HG02678 (cell line): ENCODE results near the gene SPDYE4.

Experiments used
- ATAC-seq: cut with Tn5 transposase; IDR thresholded peaks from one replicate; pipeline ENCODE4 v1.9.1; 2021; ENCODE audit warnings: mild to moderate bottlenecking, moderate library complexity; ENCODE audit not compliant: unreplicated experiment

The SPDYE4 gene

GRCh38 chr17:8713878-8714277 is 44.5 kb downstream of the SPDYE4 start:
- ATAC-seq: no peak

- ATAC-seq: no peak
These were observed 45.0 kb downstream of the SPDYE4 start for GRCh38 chr17:8713315-8713714.

- ATAC-seq: no peak
These were observed 45.6 kb downstream of the SPDYE4 start for GRCh38 chr17:8712698-8713097.

GRCh38 chr17:8711291-8711690 is 47.1 kb downstream of the SPDYE4 start:
- ATAC-seq: no peak

GRCh38 chr17:8710813-8711212 is 47.5 kb downstream of the SPDYE4 start:
- no peak for ATAC-seq

- no peak for ATAC-seq
These were observed 49.3 kb downstream of the SPDYE4 start for GRCh38 chr17:8709006-8709405.

- no peak for ATAC-seq
These were observed 50.3 kb downstream of the SPDYE4 start for GRCh38 chr17:8708025-8708461.

GRCh38 chr17:8707332-8708024 is 50.9 kb downstream of the SPDYE4 start:
- no peak for ATAC-seq

GRCh38 chr17:8706431-8706830 is 51.9 kb downstream of the SPDYE4 start:
- ATAC-seq: no peak

- no peak for ATAC-seq
These were observed 52.9 kb downstream of the SPDYE4 start for GRCh38 chr17:8705427-8705826.

GRCh38 chr17:8703001-8703400 is 55.3 kb downstream of the SPDYE4 start:
- no peak for ATAC-seq

GRCh38 chr17:8701754-8702153 is 56.6 kb downstream of the SPDYE4 start:
- no peak for ATAC-seq

- ATAC-seq: no peak
These were observed 57.1 kb downstream of the SPDYE4 start for GRCh38 chr17:8701221-8701620.
